Measurements from ENCODE around the gene NSG1.

DNA sequence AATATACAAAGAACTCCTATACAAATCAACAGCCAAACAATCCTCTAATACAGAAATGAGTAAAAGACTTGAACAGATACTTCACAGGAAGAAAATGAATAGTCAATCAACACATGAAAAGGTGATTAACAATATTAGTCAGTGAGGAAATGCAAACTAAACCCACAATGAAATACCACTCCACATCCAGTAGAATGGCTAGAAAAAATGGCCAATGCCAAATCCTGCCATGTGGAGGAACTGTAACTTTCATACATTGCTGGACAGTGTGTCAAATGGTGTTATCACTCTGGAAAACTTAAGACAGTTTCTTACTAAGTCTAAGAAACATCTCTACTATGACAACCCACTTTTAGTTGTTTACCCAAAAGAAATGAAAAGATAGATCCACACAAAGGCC, 59.5 kb downstream of the NSG1 start:
- TF ChIP-seq, protein P1, sequence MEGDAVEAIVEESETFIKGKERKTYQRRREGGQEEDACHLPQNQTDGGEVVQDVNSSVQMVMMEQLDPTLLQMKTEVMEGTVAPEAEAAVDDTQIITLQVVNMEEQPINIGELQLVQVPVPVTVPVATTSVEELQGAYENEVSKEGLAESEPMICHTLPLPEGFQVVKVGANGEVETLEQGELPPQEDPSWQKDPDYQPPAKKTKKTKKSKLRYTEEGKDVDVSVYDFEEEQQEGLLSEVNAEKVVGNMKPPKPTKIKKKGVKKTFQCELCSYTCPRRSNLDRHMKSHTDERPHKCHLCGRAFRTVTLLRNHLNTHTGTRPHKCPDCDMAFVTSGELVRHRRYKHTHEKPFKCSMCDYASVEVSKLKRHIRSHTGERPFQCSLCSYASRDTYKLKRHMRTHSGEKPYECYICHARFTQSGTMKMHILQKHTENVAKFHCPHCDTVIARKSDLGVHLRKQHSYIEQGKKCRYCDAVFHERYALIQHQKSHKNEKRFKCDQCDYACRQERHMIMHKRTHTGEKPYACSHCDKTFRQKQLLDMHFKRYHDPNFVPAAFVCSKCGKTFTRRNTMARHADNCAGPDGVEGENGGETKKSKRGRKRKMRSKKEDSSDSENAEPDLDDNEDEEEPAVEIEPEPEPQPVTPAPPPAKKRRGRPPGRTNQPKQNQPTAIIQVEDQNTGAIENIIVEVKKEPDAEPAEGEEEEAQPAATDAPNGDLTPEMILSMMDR (IDR thresholded peaks at IDR 0.05) = no peak
- TF ChIP-seq EP300 (IDR thresholded peaks at IDR 0.05) = no peak
- TF ChIP-seq POLR2AphosphoS5 (IDR thresholded peaks at IDR 0.05) = no peak
